Renal pelvis (tissue), 12 donors: ENCODE data around the gene LRRC18. TPM values are rescaled to one million over a fixed set of nuclear protein-coding genes. Genes with fewer than 3 reads are reported as not detected.

Experiments
- DNase-seq: peaks from one replicate; pipeline ENCODE4 v3.0.0-alpha.2; 2013
- long read RNA-seq, 16 experiments: transcript quantifications; one replicate each; lab custom pipeline, GENCODE V29; 2026
- polyA plus RNA-seq, 3 donors: library from polyadenylated mRNA; unstranded; fragments of 120-200 nt; gene quantifications; one replicate each; pipeline ENCODE4 v1.2.1, GENCODE V29; 2013; ENCODE audit not compliant: insufficient read length in 3 of 3

LRRC18 gene
- under 1 TPM in 1 of 3 donors, not detected in 2; 0.06 TPM for polyA plus RNA-seq
- long read RNA-seq, donor 1 = 0 reads
- long read RNA-seq, donor 2 = 0 reads
- long read RNA-seq, donor 3 = 0 reads
- long read RNA-seq, donor 4 = 0 reads
- long read RNA-seq, donor 5 = 0 reads
- long read RNA-seq, donor 6 = 0 reads
- long read RNA-seq, donor 7 = 0 reads
- long read RNA-seq, donor 8 = 0 reads
- long read RNA-seq, donor 9 = 0 reads
- long read RNA-seq, donor 10 = 0 reads
- long read RNA-seq, donor 11 = 0 reads
- long read RNA-seq, donor 12 = 0 reads
- long read RNA-seq, donor 13 = 0 reads
- long read RNA-seq, donor 14 = 0 reads
- long read RNA-seq, donor 15 = 0 reads
- long read RNA-seq, donor 16 = 0 reads

DNA sequence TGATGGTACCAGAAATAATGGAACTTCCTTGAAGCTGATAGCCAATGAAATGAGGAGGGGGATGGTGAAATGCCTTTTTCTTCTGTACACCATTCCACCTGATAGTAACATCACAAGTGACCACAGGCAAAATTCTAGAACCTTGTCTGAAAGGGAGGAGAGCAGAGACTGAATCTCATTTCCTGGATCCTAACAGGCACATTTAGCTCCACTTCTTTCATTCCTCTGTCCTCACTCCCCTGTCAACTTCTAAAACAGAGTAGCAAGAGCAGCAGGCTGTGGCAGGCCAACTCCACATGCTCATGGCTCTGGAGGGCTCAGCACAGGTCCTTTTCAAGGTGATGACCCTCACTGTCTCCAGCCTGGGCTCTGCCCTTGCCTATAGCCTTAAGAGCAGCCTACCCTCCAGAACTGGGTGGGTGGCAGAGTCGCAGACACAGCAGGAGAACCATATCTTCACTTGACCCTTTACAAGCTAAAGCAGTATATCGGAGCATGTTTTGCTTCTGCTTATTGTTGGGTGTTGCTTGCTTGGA, at the start of gene LRRC18:
TSS of gene LRRC18 (minus strand) at position 51 of the 536 bp plus-strand sequence. CDS start 25,685 bp downstream, outside the sequence.
- no peak for DNase-seq

DNA sequence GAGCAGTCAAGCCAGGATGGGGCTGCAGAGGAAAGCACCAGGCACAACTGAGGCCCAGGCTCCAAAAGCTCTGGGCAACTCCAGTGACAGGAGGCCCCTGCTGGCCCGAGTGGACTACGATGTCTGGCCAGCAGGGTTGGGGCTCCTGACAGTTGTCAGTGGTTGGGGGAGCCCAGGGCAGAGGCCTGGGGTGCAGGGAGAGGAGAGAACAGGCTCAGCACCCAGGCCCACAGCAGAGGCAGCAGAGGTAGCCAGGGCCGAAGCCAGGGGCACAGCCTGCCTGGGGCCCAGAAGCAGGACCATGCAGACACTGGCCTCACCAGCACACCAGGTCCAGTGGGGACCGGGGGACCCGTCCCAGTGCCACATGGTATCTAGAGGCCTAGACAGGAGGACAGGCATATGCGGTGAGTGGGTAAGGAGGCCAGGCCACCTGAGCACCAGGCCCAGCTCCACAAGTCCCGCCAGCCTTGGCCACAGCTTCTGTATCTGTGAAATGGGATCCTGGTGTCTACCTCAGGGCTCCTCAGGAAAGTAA, 46.0 kb upstream of the LRRC18 start:
- no peak for DNase-seq

DNA sequence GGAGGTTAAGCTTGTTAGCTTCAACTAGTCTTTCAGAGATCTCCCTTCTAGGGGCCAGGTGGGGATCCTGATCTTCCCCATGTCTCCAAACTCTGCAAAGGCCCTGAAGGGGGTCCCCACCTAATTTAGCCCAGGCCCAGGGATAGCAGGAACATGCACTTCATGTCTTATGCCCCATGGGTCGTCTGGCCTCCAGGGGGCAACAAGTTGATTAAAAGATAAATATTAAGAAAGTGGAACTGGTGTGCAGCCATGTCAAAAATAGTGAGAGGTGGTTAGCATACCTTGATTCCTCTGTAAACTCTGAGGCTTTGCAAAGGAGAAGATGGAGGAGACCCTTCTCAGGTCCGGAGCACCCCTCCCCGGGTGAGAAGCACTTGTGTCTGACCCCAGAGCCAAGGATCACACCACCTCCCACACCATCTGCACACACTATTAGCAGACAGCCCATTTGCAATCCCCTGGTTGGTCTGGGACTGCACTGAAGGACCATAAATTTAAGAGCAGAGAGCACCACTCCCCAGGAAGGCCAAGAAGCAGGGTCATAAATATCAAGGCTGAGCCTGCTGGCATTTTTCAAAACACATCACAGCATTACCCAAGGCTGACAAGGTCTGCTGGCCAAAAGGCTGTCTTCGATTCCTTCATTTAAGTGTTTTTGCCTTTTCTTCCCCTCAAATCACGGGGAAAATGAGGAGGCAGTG, 44.2 kb upstream of the LRRC18 start:
- peak; percentile 36 for DNase-seq

- no peak for DNase-seq
These were observed 42.9 kb upstream of the LRRC18 start for GRCh38 chr10:48982584-48982983.

DNA sequence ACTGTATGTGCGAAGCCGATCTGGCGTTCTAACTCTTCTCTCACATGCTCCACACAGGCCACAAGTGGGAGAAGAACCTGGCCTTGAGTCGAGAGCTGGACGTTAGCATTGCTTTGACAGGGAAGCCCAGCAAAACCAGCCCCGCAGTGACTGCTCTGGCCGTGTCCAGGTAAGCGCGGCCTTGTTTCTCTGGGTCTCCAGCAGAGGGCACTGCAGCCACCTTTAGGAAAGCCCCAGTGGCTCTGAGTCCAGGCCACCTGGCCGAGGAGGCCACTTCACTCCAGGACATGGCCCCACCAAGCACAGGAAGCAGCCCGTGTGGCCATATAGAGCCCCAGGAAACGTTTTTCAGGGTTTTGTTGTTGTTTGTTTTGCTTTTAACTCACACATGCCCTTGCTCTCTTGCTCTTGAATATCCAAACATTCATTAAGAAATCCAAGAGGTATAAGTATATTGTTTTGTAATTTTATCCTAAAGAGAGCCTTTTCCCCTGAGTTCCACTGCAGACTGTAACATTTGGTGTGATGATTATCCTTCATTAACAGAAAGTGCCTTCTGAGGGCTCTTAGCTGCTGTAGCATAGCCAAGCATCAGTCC, 41.8 kb upstream of the LRRC18 start:
- peak; percentile 34 for DNase-seq

DNA sequence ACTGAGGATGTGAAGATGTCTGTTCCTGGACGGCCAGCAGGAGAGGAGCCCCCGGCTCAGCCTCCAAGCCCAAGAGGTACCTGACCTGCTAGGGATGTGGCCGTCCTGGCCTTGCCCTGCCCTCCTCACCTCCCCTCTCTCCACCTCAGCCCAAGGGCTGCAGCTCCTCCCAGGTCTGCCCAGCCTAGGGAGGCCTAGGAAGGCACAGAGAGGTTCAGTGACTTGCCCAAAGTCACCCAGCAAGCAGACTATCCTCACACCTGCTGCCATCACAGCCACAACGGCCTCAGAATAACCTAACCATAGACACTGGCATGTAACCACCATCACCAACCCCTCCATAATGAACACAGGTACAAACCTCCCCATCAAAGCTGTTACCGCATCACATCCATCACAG, 38.7 kb upstream of the LRRC18 start:
- no peak for DNase-seq

DNA sequence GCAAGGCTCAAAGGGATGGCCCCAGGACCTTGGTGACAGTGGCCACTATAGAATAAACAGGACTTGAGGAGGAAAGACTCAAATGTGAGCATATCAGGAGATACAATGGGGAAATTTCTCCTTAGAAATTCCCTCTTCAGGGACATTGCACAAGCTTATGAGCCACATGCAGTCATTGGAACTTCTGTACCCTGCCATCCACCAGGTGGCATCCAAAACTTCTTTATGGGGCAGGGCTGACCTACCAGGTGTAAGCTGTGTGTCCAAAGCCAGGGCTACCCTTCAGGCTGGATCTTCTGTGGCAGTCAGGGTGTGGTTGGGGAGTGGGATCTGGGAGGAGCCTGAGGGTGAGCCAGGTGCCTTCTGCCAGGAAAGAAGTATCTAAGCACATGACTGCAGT, 36.6 kb upstream of the LRRC18 start:
- peak; percentile 12 for DNase-seq

GRCh38 chr10:48974510-48975156, 35.0 kb upstream of the LRRC18 start:
- no peak for DNase-seq

GRCh38 chr10:48973065-48973464, 33.4 kb upstream of the LRRC18 start:
- DNase-seq = no peak

- no peak for DNase-seq
These were observed 31.0 kb upstream of the LRRC18 start for GRCh38 chr10:48970654-48971053.

DNA sequence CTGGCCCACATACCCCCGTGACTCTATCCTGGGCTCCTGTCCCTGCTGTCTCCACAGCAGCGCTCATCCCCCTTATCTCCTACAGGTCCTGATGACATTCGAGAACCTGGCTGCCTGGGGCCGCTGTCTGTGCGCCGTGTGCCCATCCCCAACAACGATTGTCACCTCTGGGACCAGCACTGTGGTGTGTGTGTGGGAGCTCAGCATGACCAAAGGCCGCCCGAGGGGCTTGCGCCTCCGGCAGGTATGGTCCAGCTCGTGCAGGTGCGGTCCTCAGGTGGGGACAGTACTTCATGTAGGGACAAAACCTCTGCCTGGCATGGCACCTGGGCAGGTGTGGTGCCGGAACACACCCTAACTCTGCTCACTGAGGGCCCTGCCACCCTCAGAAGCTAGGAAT, 30.4 kb upstream of the LRRC18 start:
- DNase-seq = no peak

- DNase-seq = no peak
These were observed 28.4 kb upstream of the LRRC18 start for GRCh38 chr10:48968036-48968435.

DNA sequence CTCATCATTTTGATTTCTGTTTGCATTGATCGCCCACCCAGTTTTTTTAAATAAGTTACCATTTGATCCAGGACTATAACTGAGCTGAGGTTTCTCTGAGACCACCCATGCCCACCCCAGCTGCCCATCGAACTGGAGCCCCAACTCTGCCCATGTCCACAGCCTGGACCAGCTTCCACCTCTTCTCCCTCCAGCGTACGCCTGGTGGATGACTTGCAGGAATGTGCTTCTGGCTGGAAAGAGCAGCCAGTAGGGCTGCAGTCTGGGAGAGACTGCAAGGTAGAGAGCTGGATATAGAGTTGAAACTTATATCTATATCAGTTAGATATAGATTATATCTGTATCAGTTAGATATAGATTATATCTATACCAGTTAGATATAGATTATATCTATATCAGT, 25.8 kb upstream of the LRRC18 start:
- no peak for DNase-seq

DNA sequence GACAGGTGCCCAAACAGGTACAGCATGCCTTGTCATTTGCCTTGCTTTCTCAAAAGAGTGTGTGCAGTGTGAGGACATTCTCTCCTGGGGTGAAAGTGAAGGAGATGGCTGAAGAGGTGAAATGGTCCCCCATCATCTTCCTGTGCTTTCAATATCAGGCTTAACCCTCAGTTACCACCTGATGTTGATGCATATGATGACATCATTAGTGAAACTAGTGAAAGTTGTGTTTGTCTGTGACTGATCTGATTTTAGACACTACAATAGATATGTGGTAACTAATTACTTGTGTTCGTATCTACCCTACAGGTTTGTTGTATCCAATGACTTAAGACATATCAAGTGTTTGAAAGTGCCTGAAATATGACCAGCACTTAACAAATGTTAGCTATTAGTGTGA, 24.4 kb upstream of the LRRC18 start:
- DNase-seq = no peak

- no peak for DNase-seq
These were observed 19.1 kb upstream of the LRRC18 start for GRCh38 chr10:48958598-48959190.

DNA sequence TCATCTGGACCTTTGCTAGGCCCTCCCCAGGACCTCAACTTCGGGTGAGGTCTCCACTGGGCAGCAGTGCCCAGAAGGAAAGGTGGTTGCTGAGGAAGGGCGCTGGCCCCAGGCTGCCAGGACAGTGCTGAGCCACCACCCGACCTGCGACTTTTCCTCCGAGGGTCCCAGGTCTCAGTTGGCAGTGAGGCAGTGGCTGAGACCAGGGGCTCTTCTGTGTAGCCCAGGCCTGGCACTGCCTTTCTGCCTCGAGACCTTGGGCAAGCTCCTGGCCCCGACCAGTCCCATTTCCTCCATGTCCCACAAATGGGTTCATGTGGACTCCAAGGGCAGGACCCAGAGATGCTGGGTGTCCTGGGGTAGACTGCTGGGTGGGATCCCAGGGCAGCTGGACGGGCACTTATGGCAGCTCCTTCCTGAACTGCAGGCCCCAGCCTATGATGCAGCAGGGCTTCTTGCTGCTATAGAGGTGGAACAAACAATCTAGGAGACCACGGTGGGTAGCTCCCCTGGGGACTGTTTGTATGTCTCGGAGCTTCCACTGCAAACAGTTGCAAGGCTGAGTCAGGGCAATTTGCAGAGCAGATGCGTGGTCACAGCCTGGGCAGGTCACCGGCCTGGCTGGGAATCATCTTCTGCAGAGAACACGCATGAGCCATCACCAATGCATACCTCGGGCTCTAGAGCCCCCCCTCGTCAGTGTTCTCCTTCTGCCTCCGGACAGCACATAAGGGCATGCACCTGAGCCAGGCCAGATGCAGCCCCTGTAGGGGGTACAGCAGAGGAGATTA, 17.9 kb upstream of the LRRC18 start:
- DNase-seq = no peak

GRCh38 chr10:48951707-48952106, 12.1 kb upstream of the LRRC18 start:
- DNase-seq = no peak

DNA sequence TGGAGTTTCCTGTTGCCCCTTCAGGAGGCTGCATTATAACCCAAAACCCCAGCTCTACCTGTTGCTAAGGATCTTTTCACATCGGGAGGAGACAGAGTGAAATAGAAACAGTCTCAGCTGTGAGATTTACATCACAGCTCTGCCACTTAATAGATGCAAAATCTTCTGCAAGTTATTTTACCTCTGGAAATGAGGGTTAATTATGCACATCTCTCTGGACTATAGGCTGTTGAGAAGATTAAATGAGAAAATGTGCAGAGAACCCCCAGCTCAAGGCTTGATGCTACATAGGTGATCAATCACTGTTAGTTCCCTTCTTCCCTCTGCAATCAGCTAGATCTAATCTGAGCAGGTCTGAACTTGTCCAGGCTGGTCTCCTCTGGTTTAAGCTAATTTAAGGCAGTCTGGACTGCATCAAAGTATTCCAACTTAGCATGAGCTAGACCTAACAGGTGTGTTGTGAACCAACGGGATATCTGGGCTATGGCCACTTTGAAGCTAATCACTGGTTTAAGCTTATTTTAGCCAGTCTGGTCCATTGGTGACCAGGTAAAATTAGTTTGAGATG, 8.9 kb upstream of the LRRC18 start:
- no peak for DNase-seq

GRCh38 chr10:48947690-48948469, 8.2 kb upstream of the LRRC18 start:
- DNase-seq = no peak
